Ishikawa (cell line): ENCODE measurements around the gene APBA2.

Experiments
- CREB1 ChIP-seq: IDR thresholded peaks from 2 replicates; pipeline ENCODE4 v1.6.1; 2012; ENCODE audit warnings: low read depth
- EGR1 ChIP-seq: IDR thresholded peaks from 2 replicates; pipeline ENCODE4 v1.6.1; 2012
- EP300 ChIP-seq: IDR thresholded peaks from 2 replicates; pipeline ENCODE4 v1.6.1; 2012; ENCODE audit warnings: borderline replicate concordance
- RAD21 ChIP-seq: IDR thresholded peaks from 2 replicates; pipeline ENCODE4 v1.6.1; 2012; ENCODE audit warnings: low read depth
- TAF1 ChIP-seq: IDR thresholded peaks from 2 replicates; pipeline ENCODE4 v1.6.1; 2012; ENCODE audit warnings: low read depth, mild to moderate bottlenecking
- TCF12 ChIP-seq: IDR thresholded peaks from 2 replicates; pipeline ENCODE4 v1.6.1; 2012; ENCODE audit warnings: low read depth
- YY1 ChIP-seq: IDR thresholded peaks from 2 replicates; pipeline ENCODE4 v1.6.1; 2012; ENCODE audit warnings: low read depth
- TF ChIP-seq, protein P1 (sequence below): IDR thresholded peaks from 2 replicates; pipeline ENCODE4 v1.6.1; 2012
- TF ChIP-seq, protein P2 (sequence below): IDR thresholded peaks from 2 replicates; pipeline ENCODE4 v1.6.1; 2012
- TF ChIP-seq, protein P3 (sequence below): IDR thresholded peaks from 2 replicates; pipeline ENCODE4 v1.6.1; 2012; ENCODE audit warnings: low read depth, mild to moderate bottlenecking

DNA sequence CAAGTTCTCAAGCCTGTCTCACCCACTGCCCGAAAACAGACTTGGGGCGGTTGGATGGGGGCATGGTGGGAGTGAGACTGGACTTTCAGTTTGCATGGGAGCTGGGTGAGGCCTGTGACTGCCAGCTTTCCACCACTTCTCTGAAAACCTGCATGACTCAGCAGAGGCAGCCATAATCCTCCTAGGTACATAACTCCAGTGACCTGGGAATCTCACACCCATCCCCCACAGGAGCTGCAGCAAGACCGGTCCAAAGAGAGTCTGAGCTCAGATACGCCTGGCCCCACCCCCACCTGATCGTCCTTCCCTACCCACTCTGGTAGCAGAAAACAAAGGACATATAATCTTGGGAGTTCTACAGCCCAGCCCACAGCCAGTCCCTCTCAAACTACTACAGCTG lies 276.6 kb downstream of the APBA2 start:
- TF ChIP-seq, protein P1, sequence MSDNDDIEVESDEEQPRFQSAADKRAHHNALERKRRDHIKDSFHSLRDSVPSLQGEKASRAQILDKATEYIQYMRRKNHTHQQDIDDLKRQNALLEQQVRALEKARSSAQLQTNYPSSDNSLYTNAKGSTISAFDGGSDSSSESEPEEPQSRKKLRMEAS = no peak
- TF ChIP-seq EP300 (no peak), EGR1 (no peak), YY1 (no peak), TAF1 (no peak), CREB1 (no peak), RAD21 (no peak), TCF12 (no peak)
- TF ChIP-seq, protein P2, sequence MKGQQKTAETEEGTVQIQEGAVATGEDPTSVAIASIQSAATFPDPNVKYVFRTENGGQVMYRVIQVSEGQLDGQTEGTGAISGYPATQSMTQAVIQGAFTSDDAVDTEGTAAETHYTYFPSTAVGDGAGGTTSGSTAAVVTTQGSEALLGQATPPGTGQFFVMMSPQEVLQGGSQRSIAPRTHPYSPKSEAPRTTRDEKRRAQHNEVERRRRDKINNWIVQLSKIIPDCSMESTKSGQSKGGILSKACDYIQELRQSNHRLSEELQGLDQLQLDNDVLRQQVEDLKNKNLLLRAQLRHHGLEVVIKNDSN = no peak
- TF ChIP-seq, protein P3, sequence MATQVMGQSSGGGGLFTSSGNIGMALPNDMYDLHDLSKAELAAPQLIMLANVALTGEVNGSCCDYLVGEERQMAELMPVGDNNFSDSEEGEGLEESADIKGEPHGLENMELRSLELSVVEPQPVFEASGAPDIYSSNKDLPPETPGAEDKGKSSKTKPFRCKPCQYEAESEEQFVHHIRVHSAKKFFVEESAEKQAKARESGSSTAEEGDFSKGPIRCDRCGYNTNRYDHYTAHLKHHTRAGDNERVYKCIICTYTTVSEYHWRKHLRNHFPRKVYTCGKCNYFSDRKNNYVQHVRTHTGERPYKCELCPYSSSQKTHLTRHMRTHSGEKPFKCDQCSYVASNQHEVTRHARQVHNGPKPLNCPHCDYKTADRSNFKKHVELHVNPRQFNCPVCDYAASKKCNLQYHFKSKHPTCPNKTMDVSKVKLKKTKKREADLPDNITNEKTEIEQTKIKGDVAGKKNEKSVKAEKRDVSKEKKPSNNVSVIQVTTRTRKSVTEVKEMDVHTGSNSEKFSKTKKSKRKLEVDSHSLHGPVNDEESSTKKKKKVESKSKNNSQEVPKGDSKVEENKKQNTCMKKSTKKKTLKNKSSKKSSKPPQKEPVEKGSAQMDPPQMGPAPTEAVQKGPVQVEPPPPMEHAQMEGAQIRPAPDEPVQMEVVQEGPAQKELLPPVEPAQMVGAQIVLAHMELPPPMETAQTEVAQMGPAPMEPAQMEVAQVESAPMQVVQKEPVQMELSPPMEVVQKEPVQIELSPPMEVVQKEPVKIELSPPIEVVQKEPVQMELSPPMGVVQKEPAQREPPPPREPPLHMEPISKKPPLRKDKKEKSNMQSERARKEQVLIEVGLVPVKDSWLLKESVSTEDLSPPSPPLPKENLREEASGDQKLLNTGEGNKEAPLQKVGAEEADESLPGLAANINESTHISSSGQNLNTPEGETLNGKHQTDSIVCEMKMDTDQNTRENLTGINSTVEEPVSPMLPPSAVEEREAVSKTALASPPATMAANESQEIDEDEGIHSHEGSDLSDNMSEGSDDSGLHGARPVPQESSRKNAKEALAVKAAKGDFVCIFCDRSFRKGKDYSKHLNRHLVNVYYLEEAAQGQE = no peak
